ENCODE measurements around the gene WFDC12. TPM values are rescaled to one million over a fixed set of nuclear protein-coding genes. Genes with fewer than 3 reads are reported as not detected.

WFDC12 gene
- polyA plus RNA-seq, 1 donor = not detected

- DNase-seq = no peak
Measured at GRCh38 chr20:45115386-45115774, 8.9 kb downstream of the WFDC12 start.

GRCh38 chr20:45114465-45115385 lies 9.5 kb downstream of the WFDC12 start, which contains the start of gene WFDC5:
WFDC5 (minus strand) TSS chr20:45115174; CDS start chr20:45115083, 91 bp downstream.
- no peak for DNase-seq

GRCh38 chr20:45113865-45114264 lies 10.4 kb downstream of the WFDC12 start:
- no peak for DNase-seq

GRCh38 chr20:45112754-45113153 lies 11.5 kb downstream of the WFDC12 start:
- DNase-seq = no peak

GRCh38 chr20:45111799-45112471 lies 12.3 kb downstream of the WFDC12 start:
- DNase-seq = no peak

GRCh38 chr20:45111285-45111684 lies 13.0 kb downstream of the WFDC12 start:
- no peak for DNase-seq

GRCh38 chr20:45110301-45110700 lies 14.0 kb downstream of the WFDC12 start:
- DNase-seq = no peak

DNA sequence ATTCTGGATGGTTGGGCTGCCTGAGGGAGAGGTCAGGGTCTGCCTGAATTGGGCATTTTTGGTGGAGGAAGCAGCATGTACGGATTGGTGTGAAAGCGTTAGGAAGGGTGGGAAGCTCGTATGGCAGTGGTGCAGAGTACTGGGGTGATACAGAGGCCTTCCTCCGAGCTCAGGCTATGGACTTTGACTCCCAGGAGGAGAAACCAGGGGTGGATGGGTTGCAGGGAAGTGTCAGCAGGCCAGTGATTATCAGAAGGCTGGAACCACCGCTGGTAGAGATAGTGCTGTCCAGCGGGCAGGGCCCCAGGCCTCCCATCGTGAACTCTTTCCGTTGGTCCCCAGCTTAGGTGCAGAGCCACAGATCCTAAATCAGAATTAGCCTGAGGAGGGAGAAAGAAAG lies 14.6 kb downstream of the WFDC12 start:
- DNase-seq = no peak

DNA sequence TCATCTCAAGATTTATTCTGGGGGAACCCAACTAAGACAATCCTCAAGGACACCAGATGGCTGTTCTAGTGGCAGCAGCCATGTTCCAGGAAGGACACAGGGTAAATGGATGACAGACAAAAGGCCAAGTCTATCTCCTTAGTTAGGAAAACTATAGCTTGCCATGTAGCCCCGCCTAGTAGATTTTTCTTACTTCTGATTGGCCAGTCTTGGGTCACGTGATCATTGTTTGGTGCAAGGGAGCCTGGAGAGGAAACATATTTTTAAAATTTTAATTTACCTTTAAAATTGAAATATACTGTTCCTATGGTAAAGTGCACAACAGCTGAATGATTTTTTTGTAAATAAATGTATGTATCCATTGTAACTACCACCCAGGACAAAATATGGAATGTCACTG lies 18.9 kb downstream of the WFDC12 start:
- no peak for DNase-seq

DNA sequence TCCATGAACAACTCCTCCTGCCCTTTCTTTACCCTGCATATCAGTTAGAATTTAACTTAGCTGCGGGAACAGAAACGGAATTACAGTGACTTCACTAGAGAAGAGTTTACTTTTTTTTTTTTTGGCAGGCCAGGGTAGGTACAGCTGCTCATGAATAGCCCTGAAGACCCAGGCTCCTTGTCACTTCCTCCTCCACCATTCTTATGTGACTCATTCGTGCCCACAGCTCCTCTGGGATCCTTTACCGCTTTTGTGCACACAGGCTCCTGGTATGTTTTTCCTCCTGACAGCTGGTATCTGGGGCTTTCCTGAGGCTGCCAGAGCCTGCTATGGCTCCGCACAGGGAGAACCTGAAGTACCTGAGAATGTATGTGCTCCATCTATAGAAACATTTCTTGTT lies 19.5 kb downstream of the WFDC12 start:
- DNase-seq = no peak

DNA sequence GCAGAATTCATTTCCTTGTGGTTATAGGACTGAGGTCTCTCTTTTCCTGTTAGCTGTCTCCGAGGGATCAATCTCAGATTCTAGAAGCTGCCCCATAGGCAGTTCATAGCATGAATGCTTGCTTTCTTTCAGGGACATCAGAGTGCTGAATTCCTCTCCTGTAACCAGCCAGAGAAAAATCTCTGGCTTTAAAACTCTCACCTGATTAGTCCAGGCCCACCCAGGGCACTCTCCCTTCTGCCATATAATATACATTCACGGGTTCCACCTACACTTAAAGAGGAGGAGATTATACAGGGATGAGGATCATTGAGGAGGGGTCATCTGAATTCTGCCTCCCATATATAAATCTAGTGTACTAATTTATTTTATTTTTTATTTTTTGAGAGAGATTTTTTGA lies 21.2 kb downstream of the WFDC12 start:
- DNase-seq = no peak

DNA sequence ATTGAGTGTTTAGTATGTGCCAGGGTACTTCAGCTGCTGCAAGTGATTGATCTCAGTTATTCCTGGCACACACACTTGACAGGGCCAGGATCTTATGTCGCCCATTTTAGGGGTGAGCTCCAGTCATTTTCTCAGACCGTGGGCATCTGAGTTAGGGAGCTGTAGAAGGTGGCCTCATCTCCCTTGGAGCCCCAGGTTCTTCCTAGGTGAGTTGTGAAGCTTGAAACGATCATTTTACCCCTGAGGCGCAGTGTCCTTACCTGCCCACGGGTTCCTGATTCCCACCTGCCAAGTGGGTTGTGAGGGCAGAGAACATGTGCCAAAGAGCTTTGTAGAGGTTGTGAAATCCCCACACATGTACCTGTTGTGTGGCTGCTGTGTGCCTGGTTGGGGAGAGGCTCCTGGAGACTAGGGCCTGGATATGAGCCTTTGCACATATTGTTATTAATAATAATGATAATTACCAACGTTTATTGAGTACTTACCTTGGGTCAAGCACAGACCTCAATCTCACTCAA lies 22.9 kb downstream of the WFDC12 start:
- DNase-seq = no peak

- no peak for DNase-seq
Measured at GRCh38 chr20:45100563-45101245, 23.6 kb downstream of the WFDC12 start, which contains the start of gene KCNS1. KCNS1 (minus strand) TSS chr20:45101127; CDS start chr20:45099236, 1,891 bp downstream.

GRCh38 chr20:45098103-45098773 lies 26.0 kb downstream of the WFDC12 start:
- DNase-seq = peak; percentile 32

DNA sequence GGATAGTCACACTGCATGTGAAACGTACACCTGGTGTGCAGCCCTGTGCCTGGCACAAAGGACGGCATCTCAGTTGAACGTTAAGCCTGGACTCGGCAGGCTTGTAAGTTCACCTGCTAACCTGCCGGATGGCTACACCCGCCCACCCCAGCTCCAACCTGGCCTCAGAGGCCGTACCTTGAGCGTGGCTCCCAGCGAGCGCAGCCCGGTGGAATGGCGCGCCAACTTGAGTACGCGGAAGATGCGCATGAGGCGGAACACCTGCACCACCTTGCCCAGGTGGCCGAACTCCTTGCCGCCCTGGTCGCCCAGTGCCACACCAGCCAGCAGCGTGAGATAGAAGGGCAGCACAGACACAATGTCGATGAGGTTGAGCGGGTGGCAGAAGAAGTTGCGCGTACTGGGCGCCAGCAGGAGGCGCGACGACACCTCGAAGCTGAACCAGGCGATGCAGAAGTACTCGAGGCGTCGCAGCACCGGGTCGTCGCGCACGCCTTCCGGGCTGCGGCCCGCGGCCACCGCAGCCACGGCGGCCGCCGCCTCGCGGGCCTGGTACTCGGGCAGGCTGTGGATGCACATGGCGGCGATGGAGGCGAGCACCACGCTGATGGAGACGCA lies 26.7 kb downstream of the WFDC12 start:
- peak; percentile 31 for DNase-seq

- DNase-seq = no peak
Measured at GRCh38 chr20:45096781-45097180, 27.5 kb downstream of the WFDC12 start.

- DNase-seq = peak; percentile 39
Measured at GRCh38 chr20:45095805-45096238, 28.4 kb downstream of the WFDC12 start.

DNA sequence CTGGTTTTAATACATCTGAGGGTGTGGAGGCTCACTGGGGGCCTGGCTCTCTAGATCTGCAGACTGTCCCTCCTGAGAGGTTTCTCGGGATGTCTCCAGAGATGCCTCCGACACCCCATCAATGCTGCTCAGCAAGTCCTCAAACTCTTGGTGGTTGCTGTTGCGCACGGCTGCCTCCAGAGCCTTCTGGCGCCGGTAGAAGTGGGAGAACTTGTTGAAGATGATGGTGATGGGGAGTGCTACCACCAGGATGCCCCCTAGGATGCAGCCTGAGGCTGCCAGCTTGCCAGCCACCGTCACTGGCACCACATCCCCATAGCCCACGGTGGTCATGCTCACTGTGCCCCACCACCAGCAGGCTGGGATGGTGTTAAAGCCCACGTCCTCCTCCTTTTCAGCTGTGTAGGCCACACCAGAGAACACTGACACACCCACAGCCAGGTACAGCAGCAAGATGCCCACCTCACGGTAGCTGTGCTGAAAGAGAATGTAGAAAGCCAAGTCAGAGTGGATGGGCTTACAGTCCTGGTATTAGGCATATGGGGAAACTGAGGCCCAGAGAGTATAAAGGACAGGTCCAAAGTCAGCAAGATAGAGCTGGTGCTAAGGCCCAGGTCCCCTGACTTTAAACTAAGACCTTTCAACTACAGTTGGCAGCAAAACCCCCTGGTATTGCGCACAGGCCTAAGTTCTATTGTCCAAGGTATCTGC lies 29.2 kb downstream of the WFDC12 start:
- no peak for DNase-seq

GRCh38 chr20:45094201-45094600 lies 30.1 kb downstream of the WFDC12 start:
- no peak for DNase-seq

GRCh38 chr20:45092898-45093297 lies 31.4 kb downstream of the WFDC12 start:
- no peak for DNase-seq

DNA sequence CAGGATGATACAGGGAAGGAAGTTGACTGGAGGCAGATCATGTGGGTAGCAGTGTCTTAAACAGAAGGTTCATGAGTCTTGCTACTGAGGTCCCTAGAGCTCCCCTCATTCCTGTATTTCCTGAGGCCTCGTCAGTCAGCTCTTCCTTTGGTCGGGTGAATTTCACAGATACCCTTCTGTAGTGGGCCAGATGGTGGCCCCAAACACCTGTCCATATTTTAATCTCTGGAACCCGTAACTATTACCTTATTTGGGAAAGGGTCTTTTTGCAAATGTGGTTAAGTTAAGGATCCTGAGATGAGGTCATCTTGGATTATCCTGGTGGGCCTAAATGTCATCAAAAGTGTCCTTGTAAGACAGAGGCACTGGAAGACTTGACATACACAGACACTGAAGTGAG lies 32.9 kb downstream of the WFDC12 start:
- DNase-seq = no peak

Data from left kidney (tissue), 2 donors.